WERI-Rb-1 (cell line): ENCODE data around the gene TTC1.

Source experiments
- DNase-seq: peaks from one replicate; pipeline ENCODE4 v3.0.0-alpha.2; 2020
- H3K27ac ChIP-seq: fragments of 250-450 bp; sonication (Bioruptor Pico); 2 replicates; pipeline ENCODE4 v1.5.1; 2020; ENCODE audit warnings: mild to moderate bottlenecking, moderate library complexity
- H3K27me3 ChIP-seq: fragments of 250-450 bp; sonication (Bioruptor Pico); 2 replicates; pipeline ENCODE4 v1.5.1; 2021; ENCODE audit warnings: mild to moderate bottlenecking, low read depth, moderate library complexity; ENCODE audit not compliant: insufficient read depth, severe bottlenecking
- H3K36me3 ChIP-seq: fragments of 250-450 bp; sonication (Bioruptor Pico); 2 replicates; pipeline ENCODE4 v1.5.1; 2020; ENCODE audit warnings: mild to moderate bottlenecking, moderate library complexity
- H3K4me3 ChIP-seq: 2 replicates; pipeline ENCODE4 v1.5.1; 2011; ENCODE audit warnings: low read depth, mild to moderate bottlenecking, control low read depth, low read length
- H3K9me3 ChIP-seq: fragments of 250-450 bp; sonication (Bioruptor Pico); 2 replicates; pipeline ENCODE4 v1.5.1; 2021; ENCODE audit warnings: mild to moderate bottlenecking, moderate library complexity; ENCODE audit not compliant: severe bottlenecking
- CTCF ChIP-seq: IDR thresholded peaks from 2 replicates; pipeline ENCODE4 v1.5.1; 2011; ENCODE audit warnings: low read depth, mild to moderate bottlenecking, control low read depth, inconsistent platforms, low read length

The TTC1 gene

GRCh38 chr5:160049099-160049498, 40.2 kb downstream of the TTC1 start:
- peaks cover 45% of the 10 kb centered on the region for H3K36me3 ChIP-seq
- no peaks in the 10 kb centered on the region for H3K27me3 ChIP-seq
- no peak for DNase-seq
- H3K27ac ChIP-seq, result no peak overlapping the region
- no peak overlapping the region for H3K4me3 ChIP-seq
- TF ChIP-seq CTCF, result no peak
- no peaks in the 10 kb centered on the region for H3K9me3 ChIP-seq

GRCh38 chr5:160054047-160054446, 45.1 kb downstream of the TTC1 start:
- H3K27ac ChIP-seq, result no peak overlapping the region
- H3K4me3 ChIP-seq, result no peak overlapping the region
- no peaks in the 10 kb centered on the region for H3K9me3 ChIP-seq
- no peak for TF ChIP-seq CTCF
- H3K36me3 ChIP-seq, result peaks cover 70% of the 10 kb centered on the region
- no peak for DNase-seq
- H3K27me3 ChIP-seq, result no peaks in the 10 kb centered on the region

GRCh38 chr5:160054831-160055230, 45.9 kb downstream of the TTC1 start:
- no peaks in the 10 kb centered on the region for H3K27me3 ChIP-seq
- no peak overlapping the region for H3K4me3 ChIP-seq
- no peak for TF ChIP-seq CTCF
- H3K9me3 ChIP-seq, result no peaks in the 10 kb centered on the region
- no peak for DNase-seq
- no peak overlapping the region for H3K27ac ChIP-seq
- H3K36me3 ChIP-seq, result peaks cover 71% of the 10 kb centered on the region

- DNase-seq, result no peak
Observed at GRCh38 chr5:160057256-160057655, 48.3 kb downstream of the TTC1 start.

GRCh38 chr5:160060001-160060400, 51.1 kb downstream of the TTC1 start:
- Histone ChIP-seq H3K27me3 (no peaks in the 10 kb centered on the region), H3K27ac (no peak overlapping the region), H3K9me3 (no peaks in the 10 kb centered on the region), H3K36me3 (peaks cover 33% of the 10 kb centered on the region), H3K4me3 (no peak overlapping the region)
- no peak for TF ChIP-seq CTCF
- DNase-seq, result no peak

More at GRCh38 chr5:160057256-160057655, 48.3 kb downstream of the TTC1 start:
- Histone ChIP-seq H3K27me3 (no peaks in the 10 kb centered on the region), H3K9me3 (no peaks in the 10 kb centered on the region), H3K4me3 (no peak overlapping the region), H3K36me3 (peaks cover 49% of the 10 kb centered on the region), H3K27ac (no peak overlapping the region)
- no peak for TF ChIP-seq CTCF

- no peak for TF ChIP-seq CTCF
- Histone ChIP-seq H3K9me3 (no peaks in the 10 kb centered on the region), H3K27me3 (no peaks in the 10 kb centered on the region), H3K27ac (no peak overlapping the region), H3K36me3 (peaks cover 33% of the 10 kb centered on the region), H3K4me3 (no peak overlapping the region)
- no peak for DNase-seq
Observed at GRCh38 chr5:160061770-160062169, 52.8 kb downstream of the TTC1 start.
